Ramos (cell line): ENCODE data around the gene AIMP2.
"Not testable (repeated sequence)": the region's sequence is repeated elsewhere in the genome, so short reads cannot be mapped to it uniquely, and the experiment has no call there.

ENCODE experiments used
- in situ Hi-C: fragments of 300-500 bp; cut with MboI; formaldehyde crosslinking; loops from one replicate; pipeline ENCODE4 v1.14.3; 2022; ENCODE audit warnings: low sequenced_read_pairs; ENCODE audit not compliant: unreplicated experiment

Gene AIMP2

DNA sequence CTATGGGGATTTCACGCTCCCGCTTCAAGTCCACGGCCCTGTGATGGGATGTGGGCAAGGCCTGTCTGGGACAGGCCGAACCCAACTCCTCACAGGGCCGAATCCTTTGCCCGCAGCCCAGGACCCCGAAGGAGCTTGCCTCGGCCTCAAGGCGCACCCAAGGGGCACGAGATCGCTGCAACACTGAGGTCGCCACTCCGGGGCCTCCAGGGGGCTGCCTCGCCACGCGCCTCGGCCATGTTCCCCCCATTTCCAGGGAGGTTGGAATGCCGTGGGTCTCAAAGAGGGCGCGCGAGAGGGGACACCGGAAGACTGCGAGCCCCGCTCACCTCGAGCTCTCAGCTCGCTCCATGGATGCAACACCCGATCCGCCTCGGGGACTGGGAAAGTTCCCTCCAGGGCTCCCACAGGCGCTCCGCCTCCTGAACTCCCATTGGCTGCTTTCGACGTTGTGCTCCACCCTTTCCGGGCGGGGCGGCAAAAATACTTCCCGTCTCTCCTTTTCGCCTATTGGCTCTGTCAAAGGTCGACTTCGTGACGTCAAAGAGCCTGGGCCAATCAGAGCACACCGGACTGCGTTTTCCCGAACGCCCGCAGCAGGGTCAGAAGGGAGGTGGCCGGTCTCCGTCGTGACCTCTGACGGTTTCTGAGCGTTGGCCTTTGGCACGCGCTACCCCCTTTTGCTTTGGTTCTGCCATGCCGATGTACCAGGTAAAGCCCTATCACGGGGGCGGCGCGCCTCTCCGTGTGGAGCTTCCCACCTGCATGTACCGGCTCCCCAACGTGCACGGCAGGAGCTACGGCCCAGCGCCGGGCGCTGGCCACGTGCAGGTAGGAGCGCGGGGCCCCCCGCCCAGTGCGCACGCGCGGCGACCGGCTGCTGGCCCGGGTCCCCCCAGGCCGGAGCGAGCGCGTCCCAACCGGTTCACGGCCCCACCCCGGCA is at the start of gene AIMP2, which contains the start of gene PMS2:
Gene AIMP2, plus strand, starts transcription at position 605 of the 944 bp plus-strand sequence. Its CDS starts 92 bp downstream, at position 697.
Gene PMS2, minus strand, starts transcription at position 382 of the 944 bp plus-strand sequence. Its CDS starts 30 bp downstream, at position 352.
- in situ Hi-C loops: no loop called here

GRCh38 chr7:5963205-5963604 is 45.9 kb upstream of the AIMP2 start:
- in situ Hi-C loops: not testable (repeated sequence)

DNA sequence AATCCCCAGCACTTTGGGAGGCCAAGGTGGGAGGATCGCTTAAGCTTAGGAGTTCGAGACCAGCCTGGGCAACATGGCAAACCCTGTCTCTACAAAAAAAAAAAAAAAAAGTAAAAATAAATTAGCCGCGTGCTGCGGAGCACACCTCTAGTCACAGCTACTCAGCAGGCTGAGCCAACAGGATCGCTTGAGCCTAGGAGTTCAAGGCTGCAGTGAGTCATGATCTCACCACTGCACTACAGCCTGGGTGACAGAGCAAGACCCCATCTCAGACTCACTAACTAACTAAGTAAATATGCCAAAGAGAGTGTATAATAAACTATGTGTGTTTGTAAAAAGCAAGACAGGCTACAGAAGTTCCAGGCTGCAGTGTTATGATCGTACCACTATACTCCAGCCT is 45.3 kb upstream of the AIMP2 start:
- in situ Hi-C loops: not testable (repeated sequence)

DNA sequence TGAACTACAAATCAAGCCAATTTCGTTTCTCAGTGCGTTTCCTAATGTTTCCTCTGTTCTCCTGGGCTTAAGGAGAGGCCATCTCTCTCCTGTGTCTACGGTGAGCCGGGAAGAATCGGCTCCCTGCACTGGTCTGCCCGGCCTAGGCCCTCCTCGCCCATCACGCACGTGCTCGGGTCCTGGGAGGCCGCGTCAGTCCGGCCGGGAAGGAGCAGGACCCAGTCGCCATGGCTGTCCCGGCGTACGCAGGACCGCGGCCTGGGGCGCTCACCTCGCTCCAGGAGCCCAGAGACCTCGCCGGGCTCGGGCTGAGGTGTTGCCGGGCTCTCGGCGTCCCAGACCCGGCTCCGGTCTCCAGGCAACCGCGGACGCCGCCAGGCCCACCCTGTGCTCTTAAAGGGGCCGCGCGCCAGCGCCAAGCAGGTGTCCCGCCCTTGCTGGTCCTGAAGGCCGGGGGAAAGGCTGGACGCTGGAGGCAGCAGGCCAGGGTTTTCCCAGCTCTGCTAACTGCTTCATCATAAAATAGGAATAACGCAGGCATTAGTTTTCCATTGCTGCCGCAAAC is 38.6 kb upstream of the AIMP2 start, which contains the start of gene RSPH10B:
Gene RSPH10B, minus strand, starts transcription at position 343 of the 565 bp plus-strand sequence. CDS start 3,573 bp downstream, outside the sequence.
- in situ Hi-C loops: not testable (repeated sequence)

- in situ Hi-C loops: not testable (repeated sequence)
Observed at GRCh38 chr7:5973580-5973979, 35.5 kb upstream of the AIMP2 start.

- in situ Hi-C loops: not testable (repeated sequence)
Observed at GRCh38 chr7:5979680-5980314, 29.3 kb upstream of the AIMP2 start.

DNA sequence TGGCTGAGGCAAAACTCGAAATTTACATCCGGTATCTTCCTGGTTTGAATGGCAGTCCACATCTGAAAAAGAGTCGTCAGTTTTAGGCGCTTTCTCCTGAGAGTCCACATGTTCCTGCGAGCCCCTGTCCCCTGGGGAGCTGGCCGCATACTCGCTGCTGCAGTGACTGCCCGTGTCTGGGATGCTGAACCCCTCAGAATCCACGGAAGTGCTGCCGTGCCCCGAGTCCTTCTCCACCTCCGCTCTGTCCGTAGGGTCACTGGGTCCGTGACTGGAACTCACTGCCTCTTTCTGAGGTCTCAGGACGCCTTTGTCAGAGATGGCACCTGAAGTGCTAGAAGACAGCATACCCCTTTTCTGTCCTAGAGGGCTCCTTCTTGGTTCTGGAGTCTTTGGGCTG is 22.0 kb upstream of the AIMP2 start:
- in situ Hi-C loops: not testable (repeated sequence)

DNA sequence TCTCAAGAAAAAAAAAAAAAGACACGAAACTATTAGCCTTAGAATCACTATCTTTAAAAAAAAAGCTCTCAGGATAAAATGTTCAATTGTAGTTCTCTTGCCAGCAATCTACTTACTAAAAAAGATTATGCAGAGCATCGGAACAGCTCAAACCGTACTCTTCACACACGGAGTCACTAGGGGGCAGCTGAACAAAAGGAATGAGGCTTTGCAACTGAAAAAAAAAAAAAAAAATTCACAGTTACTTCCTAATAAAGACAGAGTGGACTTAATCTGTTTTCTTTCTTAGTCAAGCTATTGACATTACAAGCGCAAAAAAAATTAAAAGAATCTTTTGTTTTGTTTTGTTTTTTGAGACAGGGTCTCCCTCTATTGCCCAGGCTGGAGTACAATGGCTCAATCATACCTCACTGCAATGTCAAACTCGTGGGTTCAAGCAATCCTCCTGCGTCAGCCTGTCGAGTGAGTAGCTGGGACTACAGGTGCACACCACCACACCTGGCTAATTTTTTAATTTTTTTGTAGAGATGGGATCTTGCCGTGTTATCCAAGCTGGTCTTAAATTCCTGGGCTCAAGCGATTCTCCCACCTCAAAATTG is 11.8 kb upstream of the AIMP2 start:
- in situ Hi-C loops: loop anchor here (10.0 kb wide), 2 partner anchors 327 to 447 kb away; partner anchors contain the start of gene DAGLB

DNA sequence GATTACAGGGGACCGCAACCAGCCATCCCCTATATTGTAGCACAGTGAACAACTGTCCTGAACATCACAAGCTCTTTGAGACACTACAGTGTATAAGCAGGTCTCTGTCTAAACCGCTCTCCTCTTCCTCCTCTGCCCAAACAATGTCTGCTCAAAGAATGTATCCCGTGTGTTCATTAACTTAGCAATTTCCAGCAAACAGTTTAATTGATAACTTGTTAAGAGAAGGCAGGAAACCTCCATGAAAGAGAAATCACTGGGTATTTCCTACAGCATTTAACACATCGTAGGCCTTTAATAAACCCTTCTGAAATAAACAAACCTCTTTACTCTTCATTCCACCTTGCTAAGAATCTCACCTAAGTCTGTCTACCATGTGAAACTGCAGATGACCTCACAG is 1.7 kb upstream of the AIMP2 start:
- in situ Hi-C loops: no loop called here

GRCh38 chr7:6007835-6008590 is 1.1 kb upstream of the AIMP2 start:
- in situ Hi-C loops: not testable (repeated sequence)

DNA sequence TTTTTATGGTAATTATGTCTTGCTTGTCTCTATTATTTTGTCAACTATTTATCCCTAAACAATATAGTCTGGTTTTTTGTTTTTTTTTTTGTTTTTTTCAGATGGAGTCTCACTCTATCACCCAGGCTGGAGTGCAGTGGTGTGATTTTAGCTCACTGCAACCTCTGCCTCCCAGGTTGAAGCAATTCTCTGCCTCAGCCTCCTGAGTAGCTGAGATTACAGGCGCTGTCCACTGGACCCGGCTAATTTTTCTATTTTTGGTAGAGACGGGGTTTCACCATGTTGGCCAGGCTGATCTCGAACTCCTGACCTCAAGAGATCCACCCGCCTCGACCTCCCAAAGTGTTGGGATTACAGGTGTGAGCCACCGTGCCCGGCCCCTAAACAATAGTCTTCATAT is 1.3 kb downstream of the AIMP2 start:
- in situ Hi-C loops: not testable (repeated sequence)

GRCh38 chr7:6011541-6011940 is 2.5 kb downstream of the AIMP2 start:
- in situ Hi-C loops: no loop called here

DNA sequence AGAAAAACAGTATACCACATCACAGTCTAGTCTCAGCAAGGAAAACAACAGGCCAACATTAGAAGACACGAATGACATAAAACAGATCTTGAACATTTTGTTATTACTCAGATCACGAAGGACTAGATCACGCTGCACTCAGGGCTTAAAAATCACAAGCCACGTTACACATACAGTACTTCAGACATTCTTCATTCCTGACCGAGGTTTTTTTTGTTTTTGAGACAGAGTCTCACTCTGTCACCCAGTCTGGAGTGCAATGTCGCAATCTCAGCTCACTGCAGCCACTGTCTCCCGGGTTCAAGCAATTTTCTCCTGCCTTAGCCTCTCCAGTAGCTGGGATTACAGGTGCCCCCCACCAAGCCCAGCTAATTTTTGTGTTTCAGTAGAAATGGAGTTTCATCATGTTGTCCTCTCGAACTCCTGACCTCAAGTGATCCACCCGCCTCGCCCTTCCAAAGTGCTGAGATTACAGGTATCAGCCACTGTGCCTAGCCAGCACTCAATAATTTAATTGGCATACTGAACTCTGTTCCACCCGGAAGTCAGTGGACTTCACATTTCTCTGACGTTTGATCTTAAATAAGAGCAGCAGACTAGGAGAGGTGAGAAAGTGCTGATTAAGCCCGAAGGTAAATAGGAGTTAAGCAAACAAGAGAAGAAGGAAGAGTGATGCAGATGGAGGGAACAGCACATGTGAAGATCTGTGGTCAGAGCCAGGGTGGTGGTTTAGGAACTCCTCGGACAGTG is 3.5 kb downstream of the AIMP2 start:
- in situ Hi-C loops: no loop called here

GRCh38 chr7:6015917-6016652 is 7.0 kb downstream of the AIMP2 start:
- in situ Hi-C loops: no loop called here

DNA sequence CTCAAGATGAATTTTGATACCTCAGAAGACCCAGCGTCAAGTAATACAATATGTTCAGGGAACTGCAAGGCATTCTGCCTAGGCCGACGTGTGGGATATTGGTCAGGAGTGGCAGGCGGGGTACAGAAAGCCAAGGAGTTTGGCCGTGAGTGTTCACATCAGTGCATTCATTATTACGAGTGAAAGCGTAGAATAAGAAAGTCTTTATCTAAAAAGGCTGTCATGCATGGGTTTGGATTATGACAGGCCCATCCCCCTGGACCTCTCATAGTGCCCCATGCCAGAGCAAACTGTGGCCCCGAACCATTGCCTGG is 7.5 kb downstream of the AIMP2 start:
- in situ Hi-C loops: no loop called here

DNA sequence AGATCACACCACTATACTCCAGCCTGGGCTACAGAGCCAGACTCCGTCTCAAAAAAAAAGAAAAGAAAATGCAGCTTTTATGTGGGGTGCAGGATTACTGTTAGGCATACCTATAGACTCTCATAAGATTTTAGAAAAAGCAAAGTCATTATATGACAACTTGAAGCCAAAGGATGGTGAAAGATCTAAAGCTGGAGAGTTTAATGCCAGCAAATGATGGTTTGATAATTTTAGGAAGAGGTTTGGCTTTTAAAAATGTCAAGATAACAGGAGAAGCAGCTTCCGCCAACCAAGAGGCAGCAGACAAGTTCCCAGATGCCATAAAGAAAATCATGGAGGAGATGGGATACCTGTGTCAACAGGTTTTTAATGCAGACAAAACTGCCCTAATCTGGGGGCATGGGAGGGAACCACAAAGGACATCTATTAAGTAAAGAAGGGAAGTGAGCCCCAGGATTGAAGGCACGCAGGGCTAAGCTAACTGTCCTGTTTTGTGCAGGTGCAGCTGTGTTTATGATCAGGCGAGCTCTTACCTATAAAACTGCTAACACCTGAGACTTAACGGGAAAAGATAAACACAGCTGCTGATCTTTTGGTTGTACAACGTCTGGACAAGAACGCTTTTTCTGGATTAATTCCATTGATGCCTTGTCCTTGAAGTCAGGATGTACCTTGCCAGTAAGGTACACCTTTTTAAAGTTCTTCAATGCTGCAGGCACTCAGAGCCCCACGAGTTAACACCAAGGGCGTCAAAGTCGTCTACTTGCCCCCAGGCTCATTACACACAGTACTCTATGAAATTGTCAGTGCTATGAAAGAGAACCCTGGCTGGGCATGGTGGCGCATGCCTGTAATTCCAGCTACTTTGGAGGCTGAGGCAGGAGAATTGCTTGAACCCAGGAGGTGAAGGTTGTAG is 11.6 kb downstream of the AIMP2 start:
- in situ Hi-C loops: no loop called here

DNA sequence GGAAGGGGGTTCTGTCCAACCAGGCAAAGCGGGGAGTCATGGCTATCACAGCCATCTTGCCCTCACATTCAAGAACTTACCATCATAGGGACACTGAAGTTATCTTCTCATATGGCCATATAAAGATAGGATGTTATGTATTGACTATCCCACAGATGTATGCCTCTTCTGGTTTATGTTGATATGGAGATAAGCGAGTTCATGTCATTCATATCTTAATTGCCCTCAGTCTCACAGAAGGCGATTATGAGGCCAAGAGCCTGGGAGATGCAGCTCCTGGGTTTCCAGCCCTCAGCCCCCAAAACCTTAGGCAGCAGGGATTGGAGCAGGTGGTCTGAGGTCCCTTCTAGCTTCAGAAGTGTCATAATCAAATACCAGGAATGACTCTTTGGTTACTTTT is 13.6 kb downstream of the AIMP2 start:
- in situ Hi-C loops: no loop called here
